GM21619 (cell line): Measurements from ENCODE around the gene LRPAP1.

Source experiments
- ATAC-seq: cut with Tn5 transposase; IDR thresholded peaks from one replicate; pipeline ENCODE4 v1.9.1; 2021; ENCODE audit not compliant: unreplicated experiment

The LRPAP1 gene

DNA sequence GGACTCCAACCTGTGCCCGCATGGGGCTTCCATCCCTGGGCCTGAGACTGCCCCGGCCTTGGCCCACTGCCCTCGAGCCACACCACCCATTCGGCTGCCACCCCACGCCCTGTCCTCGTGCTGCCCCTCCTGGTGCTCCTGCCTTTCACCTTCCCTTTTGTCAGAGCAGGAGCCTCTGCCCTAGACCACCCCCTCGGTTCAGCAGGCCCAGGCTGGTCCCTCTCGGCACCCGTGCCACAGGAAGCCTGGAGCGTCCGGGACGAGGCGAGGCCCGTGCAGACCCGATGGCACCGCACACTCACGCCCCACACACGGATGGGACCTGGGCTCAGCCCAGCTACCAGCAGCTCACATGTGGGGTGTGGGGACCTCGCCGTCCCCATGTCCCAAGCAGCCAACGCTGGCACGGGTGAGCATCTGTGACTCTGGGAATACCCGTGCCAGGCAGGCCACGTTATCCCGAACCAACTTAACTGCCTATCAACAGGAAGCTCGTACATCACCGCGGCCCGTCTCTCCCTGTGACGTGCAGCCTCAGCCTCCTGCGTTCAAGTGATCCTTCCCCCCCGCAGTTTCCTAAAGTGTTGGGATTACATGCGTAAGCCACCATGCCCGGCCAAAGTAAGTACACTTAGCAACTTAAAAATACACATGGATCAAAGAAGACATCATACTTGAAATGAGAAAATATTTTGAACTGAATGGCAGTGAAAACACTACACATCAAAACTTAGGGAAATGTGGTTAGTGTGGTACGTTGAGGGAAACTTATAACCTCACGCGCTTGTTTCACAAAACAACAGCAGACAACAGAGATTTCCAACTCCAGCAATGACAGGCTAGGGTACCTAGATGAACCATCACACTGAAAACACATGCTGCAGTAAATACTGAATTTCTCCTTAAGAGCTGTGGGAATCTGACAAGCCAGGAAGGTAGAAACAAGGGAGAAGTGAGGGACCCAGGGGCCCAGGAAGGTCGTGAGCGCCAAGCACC is 29.0 kb downstream of the LRPAP1 start:
- no peak for ATAC-seq

DNA sequence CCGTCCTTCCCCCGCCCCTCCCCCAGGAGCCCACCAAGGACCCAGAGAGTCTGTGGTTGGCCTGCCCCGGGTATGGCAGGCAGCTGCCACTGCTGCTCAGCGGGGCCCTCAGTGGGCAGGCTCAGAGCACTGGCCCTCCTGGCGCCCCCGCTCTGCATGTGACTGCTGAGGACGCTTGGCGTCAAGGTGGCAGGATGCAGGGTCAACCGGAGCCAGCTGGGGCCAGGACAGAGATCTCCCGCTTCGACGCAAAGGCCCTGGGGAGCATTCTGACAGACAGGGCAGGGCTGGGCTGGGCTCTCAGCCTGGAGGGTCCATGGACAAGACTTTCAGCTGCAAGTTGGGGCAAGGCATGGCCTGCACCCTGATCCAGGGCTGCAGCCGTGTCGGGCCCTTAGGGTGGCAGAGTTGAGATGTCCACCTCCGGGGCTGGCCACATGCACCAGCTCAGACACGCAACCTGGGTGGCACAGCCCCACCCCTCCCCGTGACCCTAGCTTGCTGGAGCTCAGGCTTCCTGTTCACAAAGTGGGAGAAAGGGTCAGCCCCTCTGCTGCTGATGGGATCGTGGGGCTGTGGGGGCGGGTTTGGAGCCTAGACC is 30.3 kb downstream of the LRPAP1 start:
- ATAC-seq: no peak

DNA sequence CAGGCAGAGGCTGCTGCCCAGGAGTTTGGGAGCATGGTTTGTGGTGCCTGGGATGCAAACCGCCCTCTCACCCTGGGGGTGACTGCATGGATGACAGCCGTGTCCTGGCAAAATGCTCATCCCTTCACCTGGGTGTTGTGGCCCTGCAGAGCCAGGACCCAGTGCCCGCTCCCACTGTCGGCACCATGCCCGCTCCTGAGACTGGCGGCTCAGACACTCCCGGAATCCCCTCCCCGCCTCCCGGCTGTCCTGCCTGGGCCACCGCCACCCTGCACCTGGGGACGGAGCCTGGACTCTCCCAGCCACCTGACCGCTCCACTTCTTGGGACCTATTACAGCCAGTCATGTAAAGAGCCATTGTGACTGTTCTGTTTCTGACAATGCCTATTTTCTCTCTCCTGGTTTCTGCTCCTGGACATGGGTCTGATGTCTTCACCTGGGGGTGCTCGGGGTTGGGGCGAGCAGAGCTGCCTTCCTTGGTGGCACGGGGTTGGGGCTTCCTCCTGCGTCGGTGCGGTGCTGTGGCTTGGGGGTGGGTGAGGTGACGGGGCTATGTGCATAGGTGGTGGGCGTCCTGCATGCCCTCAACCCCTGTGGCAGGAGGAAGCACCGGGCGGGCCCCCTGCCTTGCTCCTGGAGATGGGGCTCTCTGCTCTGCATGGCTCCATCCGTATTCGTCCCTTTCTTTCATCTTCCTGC is 30.9 kb downstream of the LRPAP1 start:
- no peak for ATAC-seq

DNA sequence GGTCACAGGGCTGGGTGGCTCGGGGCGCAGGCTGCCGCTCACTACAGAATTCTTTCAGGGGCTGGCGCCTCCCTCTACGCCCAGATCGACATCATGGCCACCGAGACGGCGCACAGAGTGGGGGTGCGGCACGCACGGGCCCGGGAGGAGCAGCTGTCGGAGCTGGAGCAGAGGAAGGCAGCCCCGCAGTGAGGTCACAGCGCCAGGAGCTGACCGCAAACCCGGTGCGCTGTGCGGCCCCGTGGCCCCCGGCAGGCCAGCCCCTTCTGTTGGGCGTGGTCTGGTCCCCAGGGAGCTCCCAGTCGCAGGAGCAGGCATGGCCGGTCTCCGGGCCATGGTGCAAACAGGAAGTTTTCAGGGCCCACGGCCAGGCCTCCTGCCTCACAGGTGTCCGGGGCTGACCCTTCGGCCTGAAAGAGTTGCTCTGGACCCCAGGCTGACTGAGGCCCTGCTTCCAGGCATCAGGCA is 31.6 kb downstream of the LRPAP1 start:
- no peak for ATAC-seq

GRCh38 chr4:3500111-3500510 is 32.1 kb downstream of the LRPAP1 start:
- no peak for ATAC-seq

- ATAC-seq: no peak
Measured at GRCh38 chr4:3499710-3500109, 32.5 kb downstream of the LRPAP1 start.

DNA sequence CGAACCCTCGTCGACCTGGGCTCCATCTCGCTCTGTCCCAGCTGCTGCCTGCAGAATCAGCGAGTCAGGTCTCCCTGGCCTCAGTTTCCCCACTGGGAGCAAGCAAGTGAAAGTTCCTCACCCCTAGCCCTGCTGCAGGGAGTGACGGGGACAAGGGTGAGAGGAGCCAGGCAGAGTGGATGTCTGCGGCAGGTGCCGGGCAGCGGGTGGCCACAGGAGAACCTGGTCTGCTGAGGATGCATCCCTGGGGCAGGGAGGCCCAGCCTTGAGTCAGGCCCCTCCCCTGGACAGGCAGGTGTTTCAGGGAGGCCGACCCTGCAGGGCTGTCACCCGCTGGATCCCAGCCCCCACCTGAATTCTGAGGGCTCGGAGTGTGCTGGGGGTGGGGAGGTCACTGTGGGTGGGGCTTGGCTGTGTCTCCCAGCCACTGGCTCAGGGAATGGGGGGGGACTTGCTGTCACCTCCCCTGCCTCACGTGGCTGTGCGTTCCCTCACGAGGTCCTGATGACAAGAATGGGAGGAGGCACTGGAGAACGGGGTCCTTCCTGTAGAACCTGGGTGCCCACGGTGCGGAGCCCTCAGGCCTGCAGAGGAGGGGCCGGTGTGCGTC is 33.2 kb downstream of the LRPAP1 start:
- no peak for ATAC-seq

GRCh38 chr4:3498407-3498806 is 33.8 kb downstream of the LRPAP1 start:
- ATAC-seq: no peak

GRCh38 chr4:3497523-3498389 is 34.5 kb downstream of the LRPAP1 start:
- no peak for ATAC-seq

GRCh38 chr4:3497095-3497494 is 35.1 kb downstream of the LRPAP1 start:
- no peak for ATAC-seq

DNA sequence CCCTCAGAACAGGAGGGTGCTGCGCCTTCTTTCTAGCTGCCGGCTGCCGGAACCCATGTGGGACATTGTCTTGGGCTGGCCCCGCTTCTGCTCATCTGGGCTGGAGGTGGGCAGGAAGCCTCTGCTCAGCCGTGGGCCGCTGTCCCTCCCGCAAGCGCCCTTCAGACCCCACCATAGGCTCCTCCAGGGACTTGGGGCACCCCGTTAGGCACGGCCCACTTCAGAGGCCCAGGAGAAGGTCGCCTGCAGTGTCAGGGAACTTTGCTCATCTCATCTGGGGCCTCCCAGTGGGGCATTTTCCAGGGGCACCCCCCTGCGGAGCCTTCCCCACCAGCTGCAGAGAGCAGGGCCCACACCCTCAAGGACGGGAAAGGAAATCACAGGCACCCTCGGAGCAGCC is 36.2 kb downstream of the LRPAP1 start:
- ATAC-seq: no peak

DNA sequence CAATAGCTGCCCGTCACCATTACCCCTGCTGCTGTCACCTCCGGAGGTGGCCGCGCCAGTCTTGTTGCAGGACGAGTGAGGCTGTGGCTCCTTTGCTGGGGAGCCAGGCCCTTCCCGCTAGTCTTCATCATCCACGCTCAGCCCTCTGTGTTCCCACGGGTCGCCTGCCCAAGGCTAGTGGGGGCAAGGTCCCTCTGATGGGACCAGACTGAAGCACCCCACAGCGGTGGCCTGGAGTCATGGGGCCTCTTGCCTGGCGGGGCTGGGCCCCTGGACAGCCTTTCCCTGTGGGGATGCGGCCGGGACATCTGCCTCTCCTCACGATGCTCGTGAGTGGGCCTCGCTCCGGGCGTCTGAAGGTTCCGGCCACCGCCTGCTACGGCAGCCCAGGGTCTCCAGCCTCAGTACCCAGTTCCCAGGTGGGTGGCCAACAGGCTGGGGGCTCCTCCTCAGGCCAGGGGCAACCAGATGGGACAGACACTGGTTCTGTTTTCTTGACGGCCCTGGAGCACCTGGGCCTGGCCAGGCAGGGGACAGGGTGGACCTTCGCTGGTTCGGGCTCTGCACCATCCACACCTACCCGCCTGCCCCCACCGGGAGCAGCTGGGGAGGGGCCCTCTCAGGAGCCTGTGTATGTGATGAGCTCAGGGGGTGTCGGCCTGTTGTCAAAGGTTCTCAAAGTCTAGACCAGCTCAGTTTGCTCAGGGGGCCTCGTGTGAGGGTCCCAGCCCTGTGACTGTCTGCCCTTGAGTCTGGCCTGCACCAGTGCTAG is 36.8 kb downstream of the LRPAP1 start:
- ATAC-seq: no peak

- no peak for ATAC-seq
Measured at GRCh38 chr4:3494462-3494871, 37.8 kb downstream of the LRPAP1 start.

DNA sequence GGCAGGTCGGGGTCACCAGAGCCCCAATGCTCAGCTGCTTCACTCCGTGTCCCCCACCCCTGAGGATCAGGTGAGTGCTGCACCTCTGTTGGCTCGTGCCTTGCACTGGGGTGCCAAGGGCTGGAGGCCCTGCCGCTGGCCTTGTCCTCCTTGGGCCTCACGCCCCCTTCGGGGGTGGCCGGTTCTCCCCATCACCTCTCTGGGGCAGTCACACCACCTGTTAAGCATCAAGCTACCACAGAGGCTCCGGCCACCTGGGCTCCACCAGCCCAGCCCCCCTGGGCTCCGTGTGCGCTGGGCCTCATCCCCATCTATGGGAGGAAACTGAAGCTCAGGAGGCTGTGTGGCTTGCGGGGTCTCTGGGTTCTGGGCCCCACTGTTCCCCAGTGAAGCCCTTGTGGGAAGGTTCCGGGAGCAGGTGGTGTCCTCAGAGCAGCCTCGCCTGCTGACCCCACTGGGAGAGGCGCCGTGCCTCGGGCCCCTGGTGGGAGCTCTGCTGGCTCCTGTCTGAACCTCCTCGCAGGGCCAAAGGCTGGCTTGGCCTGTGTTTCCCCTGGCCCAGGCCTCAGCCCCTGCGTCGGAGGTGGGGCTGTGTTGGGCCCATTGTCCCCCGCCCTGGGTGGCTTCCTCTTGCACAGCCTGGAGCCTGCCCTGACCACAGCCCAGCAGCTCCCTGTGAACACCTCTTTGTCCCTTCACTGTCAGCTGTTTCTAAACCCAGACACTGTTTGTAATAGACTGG is 38.3 kb downstream of the LRPAP1 start:
- ATAC-seq: no peak

GRCh38 chr4:3492741-3493719 is 39.2 kb downstream of the LRPAP1 start:
- no peak for ATAC-seq

- no peak for ATAC-seq
Measured at GRCh38 chr4:3491681-3492405, 40.4 kb downstream of the LRPAP1 start.

DNA sequence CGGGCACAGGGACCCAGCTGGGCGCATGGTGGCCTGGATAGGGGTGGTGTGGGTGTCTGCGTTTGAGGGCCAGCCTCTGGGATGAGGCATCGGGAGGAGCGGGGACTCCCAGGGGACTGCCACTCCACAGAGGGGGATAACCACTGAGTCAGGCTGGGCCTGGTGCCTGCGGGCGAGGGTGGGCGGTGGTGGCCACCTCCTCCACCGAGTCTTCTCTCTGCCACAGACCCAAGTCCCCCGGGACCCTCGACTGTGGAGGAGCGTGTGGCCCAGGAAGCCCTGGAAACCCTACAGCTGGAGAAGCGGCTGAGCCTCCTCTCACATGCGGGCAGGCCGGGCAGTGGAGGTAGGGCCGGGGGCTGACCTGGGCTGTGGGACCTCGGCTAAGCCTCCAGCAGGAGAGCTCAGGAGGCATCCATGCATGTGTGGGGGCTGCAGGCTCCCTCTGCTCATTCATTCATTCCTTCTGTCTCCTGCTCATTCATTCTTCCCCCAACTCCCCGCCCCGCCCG is 42.7 kb downstream of the LRPAP1 start:
- ATAC-seq: no peak
